K562 (cell line): ENCODE data around the gene SGPP2.

Experiments used
- CBX5 ChIP-seq: IDR thresholded peaks from 2 replicates; pipeline ENCODE4 v1.6.1; 2014; ENCODE audit warnings: low read depth, borderline replicate concordance
- CTCF ChIP-seq, 3 experiments: IDR thresholded peaks in 2 of 3; conservative IDR thresholded peaks in 1 of 3; 2 replicates each; pipeline ENCODE4 v1.5.1; 2011 to 2012; ENCODE audit warnings: low read length in 3 of 3, mild to moderate bottlenecking in 3 of 3, control low read depth in 2 of 3, improper control_type of control experiment in 1 of 3, inconsistent platforms in 1 of 3, low read depth in 1 of 3, mixed read lengths in 1 of 3, moderate library complexity in 1 of 3; ENCODE audit not compliant: insufficient read depth in 2 of 3
- MYC ChIP-seq, 2 experiments: fragments of 250-450 bp in 1 of 2; sonication (Bioruptor Pico) in 1 of 2; IDR thresholded peaks; 2 replicates each; pipeline versions ENCODE4 v1.5.1 to v1.6.1; 2012 to 2021; ENCODE audit warnings: low read depth in 2 of 2, borderline replicate concordance in 1 of 2, improper control_type of control experiment in 1 of 2, low read length in 1 of 2, mild to moderate bottlenecking in 1 of 2, moderate library complexity in 1 of 2
- MYNN ChIP-seq, 2 experiments: sonication (generic); formaldehyde crosslinking in 1 of 2; IDR thresholded peaks; 2 replicates each; pipeline versions ENCODE4 v1.5.0 to v1.6.1; 2016 to 2020; ENCODE audit warnings: antibody characterized with exemption in 1 of 2, missing genetic modification reagents in 1 of 2
- SP1 ChIP-seq: sonication (generic); formaldehyde crosslinking; IDR thresholded peaks from 2 replicates; pipeline ENCODE4 v1.8.1; 2022; ENCODE audit warnings: mild to moderate bottlenecking, missing genetic modification reagents
- TCF7L2 ChIP-seq: fragments of 150-350 bp; IDR thresholded peaks from 2 replicates; pipeline ENCODE4 v1.6.1; 2016; ENCODE audit warnings: low read depth, mild to moderate bottlenecking, low read length, moderate library complexity
- ZBTB49 ChIP-seq: sonication (generic); formaldehyde crosslinking; IDR thresholded peaks from 2 replicates; pipeline ENCODE4 v1.8.0; 2022; ENCODE audit warnings: missing genetic modification reagents, mild to moderate bottlenecking, borderline replicate concordance

GRCh38 chr2:222492683-222493082 lies 68.3 kb downstream of the SGPP2 start:
- no peak for TF ChIP-seq TCF7L2
- no peak for TF ChIP-seq SP1
- TF ChIP-seq CTCF (IDR thresholded peaks at IDR 0.05 in 2 of 3, conservative IDR thresholded peaks at IDR 0.05 in 1 of 3; ENCODE audit: insufficient read depth in 2 of 3, low read depth in 1 of 3, low read length in 3 of 3): no peak
- no peak for TF ChIP-seq MYC (IDR thresholded peaks at IDR 0.05; ENCODE audit: low read depth, low read length)
- no peak for TF ChIP-seq MYC (CRISPR knock-in tag; IDR thresholded peaks at IDR 0.05; ENCODE audit: borderline replicate concordance, low read depth)
- TF ChIP-seq CBX5: no peak
- no peak for TF ChIP-seq MYNN (IDR thresholded peaks at IDR 0.05)
- no peak for TF ChIP-seq MYNN (CRISPR knock-in tag; IDR thresholded peaks at IDR 0.05)
- no peak for TF ChIP-seq ZBTB49 (CRISPR knock-in tag)
